GM21825 (cell line): Measurements from ENCODE around the gene GALNT2.
A peak's percentile ranks its signal among the peaks of the same experiment; 100 is the strongest.

Experiments
- ATAC-seq: cut with Tn5 transposase; IDR thresholded peaks from one replicate; pipeline ENCODE4 v1.9.1; 2021; ENCODE audit warnings: mild to moderate bottlenecking, moderate library complexity; ENCODE audit not compliant: unreplicated experiment

Gene GALNT2

GRCh38 chr1:230156536-230156935, 89.5 kb downstream of the GALNT2 start:
- no peak for ATAC-seq

- ATAC-seq, result no peak
These were observed 90.7 kb downstream of the GALNT2 start for GRCh38 chr1:230157420-230158390.

GRCh38 chr1:230158415-230159291, 91.6 kb downstream of the GALNT2 start:
- ATAC-seq, result no peak

GRCh38 chr1:230159580-230159979, 92.5 kb downstream of the GALNT2 start:
- ATAC-seq, result no peak

GRCh38 chr1:230160957-230161771, 94.1 kb downstream of the GALNT2 start:
- ATAC-seq, result no peak

- ATAC-seq, result no peak
These were observed 96.2 kb downstream of the GALNT2 start for GRCh38 chr1:230163205-230163604.

GRCh38 chr1:230163719-230164118, 96.7 kb downstream of the GALNT2 start:
- no peak for ATAC-seq

- no peak for ATAC-seq
These were observed 98.5 kb downstream of the GALNT2 start for GRCh38 chr1:230165536-230165935.

- ATAC-seq, result no peak
These were observed 99.5 kb downstream of the GALNT2 start for GRCh38 chr1:230166366-230167132.

GRCh38 chr1:230167419-230167852, 100.4 kb downstream of the GALNT2 start:
- no peak for ATAC-seq

- peak; percentile 53 for ATAC-seq
These were observed 102.6 kb downstream of the GALNT2 start for GRCh38 chr1:230169454-230170152.

- ATAC-seq, result peak; percentile 46
These were observed 103.1 kb downstream of the GALNT2 start for GRCh38 chr1:230170153-230170547.

- no peak for ATAC-seq
These were observed 103.6 kb downstream of the GALNT2 start for GRCh38 chr1:230170622-230171021.

GRCh38 chr1:230171356-230172015, 104.4 kb downstream of the GALNT2 start:
- no peak for ATAC-seq

- no peak for ATAC-seq
These were observed 105.0 kb downstream of the GALNT2 start for GRCh38 chr1:230172016-230172537.

GRCh38 chr1:230173187-230173975, 106.3 kb downstream of the GALNT2 start:
- no peak for ATAC-seq

GRCh38 chr1:230174041-230174440, 107.0 kb downstream of the GALNT2 start:
- ATAC-seq, result no peak
